Esophagus squamous epithelium (tissue), 4 donors: ENCODE measurements around the gene TMEM123.

ENCODE experiments used
- POLR2A ChIP-seq, 4 donors: fragments of 450-650 bp; IDR thresholded peaks; one replicate each; pipeline ENCODE4 v1.6.1; 2017; ENCODE audit warnings: antibody characterized with exemption in 4 of 4, mild to moderate bottlenecking in 4 of 4, moderate library complexity in 3 of 4
- TF ChIP-seq, protein P1 (sequence below), 6 experiments: fragments of 450-650 bp in 4 of 6; fragments of 200-600 bp in 2 of 6; sonication (generic) in 2 of 6; IDR thresholded peaks; one replicate each; pipeline ENCODE4 v1.5.1; 2016 to 2019; ENCODE audit warnings: antibody characterized with exemption in 6 of 6, mild to moderate bottlenecking in 4 of 6, moderate library complexity in 4 of 6

DNA sequence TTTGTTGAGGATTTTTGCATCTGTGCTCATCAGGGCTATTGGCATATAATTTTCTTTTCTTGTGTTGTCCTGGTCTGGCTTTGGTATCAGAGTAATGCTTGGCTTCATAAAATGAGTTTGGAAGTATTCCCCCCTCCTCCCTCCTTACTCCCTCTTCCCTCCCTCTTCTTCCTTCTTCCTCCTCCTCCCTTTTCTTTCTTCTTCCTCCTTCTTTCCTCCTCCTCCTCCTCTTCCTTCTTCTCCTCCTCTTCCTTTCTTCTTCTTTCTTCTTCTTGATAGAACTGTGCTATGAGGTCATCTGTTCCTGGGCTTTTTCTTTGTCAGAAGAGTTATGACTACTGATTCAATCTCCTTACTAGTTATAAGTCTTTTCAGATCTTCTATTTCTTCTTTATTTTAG is 95.4 kb downstream of the TMEM123 start:
- TF ChIP-seq, protein P1, sequence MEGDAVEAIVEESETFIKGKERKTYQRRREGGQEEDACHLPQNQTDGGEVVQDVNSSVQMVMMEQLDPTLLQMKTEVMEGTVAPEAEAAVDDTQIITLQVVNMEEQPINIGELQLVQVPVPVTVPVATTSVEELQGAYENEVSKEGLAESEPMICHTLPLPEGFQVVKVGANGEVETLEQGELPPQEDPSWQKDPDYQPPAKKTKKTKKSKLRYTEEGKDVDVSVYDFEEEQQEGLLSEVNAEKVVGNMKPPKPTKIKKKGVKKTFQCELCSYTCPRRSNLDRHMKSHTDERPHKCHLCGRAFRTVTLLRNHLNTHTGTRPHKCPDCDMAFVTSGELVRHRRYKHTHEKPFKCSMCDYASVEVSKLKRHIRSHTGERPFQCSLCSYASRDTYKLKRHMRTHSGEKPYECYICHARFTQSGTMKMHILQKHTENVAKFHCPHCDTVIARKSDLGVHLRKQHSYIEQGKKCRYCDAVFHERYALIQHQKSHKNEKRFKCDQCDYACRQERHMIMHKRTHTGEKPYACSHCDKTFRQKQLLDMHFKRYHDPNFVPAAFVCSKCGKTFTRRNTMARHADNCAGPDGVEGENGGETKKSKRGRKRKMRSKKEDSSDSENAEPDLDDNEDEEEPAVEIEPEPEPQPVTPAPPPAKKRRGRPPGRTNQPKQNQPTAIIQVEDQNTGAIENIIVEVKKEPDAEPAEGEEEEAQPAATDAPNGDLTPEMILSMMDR (IDR thresholded peaks at IDR 0.05) = no peak
- TF ChIP-seq POLR2A (IDR thresholded peaks at IDR 0.05) = no peak
